ENCODE data around the gene LAPTM4A.
"Not testable (repeated sequence)": the region's sequence is repeated elsewhere in the genome, so short reads cannot be mapped to it uniquely, and the experiment has no call there.

LAPTM4A gene

DNA sequence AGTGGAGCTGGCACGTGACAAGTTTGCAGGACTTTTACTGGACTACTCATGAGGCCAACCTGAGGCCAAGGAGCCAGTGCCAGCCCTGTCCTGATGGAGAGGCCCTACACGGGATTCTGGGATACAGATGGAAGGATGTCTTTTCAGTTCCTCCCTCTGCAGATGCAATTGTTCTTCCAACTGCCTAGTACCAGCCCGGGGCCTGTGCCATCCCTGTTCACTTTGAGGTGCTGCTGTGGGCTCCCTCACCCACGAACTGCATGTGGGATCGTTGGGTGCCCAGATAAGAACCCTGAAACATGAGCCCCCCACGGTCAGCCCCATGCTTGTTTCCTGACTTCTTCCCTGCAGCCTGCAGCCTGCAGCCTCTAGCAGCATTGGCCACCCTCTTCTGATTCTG lies 25.3 kb upstream of the LAPTM4A start:
- no peak for DNase-seq (ENCODE audit: low spot score)

DNA sequence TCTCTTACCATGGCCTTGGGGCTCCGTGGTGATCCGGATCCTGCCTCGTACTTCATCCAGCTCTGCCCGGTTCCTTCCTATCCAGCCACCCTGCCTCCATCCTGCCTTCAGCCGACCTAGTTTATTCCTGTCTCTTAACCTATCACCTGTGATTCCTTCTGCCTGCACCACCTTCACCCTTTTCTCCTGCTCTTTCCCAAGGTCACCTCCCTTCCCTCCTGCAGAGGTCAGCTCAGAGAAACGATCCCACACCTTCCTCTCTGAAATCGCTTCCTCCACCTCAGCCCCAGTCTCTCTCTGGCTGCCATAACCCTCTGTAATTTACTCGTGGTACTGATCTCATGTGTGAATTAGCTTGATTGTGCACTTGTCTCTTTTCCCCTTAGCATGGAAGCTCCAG lies 23.5 kb upstream of the LAPTM4A start:
- DNase-seq (ENCODE audit: low spot score), result no peak

DNA sequence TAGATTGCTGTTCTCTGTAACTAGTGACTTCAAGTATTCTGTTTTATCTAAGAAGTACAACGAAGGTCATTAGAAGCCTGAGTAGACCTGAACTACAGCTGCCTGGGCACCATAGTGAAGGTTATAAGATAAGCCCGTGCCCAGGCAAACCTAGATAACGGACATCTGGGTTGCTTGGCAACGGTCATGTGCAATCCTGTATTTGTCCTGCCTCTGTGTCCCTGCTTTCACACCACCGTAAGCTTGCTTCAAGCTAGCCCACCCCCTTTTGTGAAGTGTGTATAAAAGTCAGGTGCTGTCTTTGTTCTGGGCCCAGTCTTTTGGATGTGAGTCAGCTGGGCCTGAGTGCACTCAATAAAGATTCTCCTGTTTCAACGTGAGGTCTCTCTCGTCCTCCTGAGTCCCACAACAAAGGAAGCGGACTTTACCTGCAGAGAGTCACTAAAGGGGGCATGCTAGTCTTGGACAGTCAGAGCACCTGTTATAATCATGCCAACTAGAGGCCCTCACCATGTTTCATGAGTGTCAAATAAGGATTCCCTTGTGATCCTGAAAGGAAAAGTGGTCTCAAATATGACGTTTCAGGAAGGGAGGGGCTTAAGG lies 22.7 kb upstream of the LAPTM4A start:
- DNase-seq (ENCODE audit: low spot score), result not testable (repeated sequence)

DNA sequence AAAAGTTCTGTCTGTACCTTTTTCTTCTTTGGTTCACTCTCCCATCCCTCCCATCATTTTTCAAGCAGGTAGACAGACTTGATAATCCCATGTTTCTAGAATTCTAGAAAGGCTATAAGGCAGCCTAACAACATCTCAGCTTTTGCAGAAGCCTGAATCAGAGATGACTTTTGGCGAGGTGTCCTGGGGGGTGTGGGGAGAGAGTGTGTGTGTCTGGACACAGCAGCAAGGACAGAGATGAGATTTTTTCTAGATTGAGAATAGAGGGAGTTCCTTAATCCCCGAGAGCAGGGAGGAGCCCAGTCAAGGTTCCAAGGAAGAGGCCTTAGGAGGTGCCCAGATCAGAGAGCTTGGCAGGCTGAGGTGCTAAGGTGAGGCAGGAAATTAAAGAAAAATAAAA lies 22.0 kb upstream of the LAPTM4A start:
- DNase-seq (ENCODE audit: low spot score), result no peak

DNA sequence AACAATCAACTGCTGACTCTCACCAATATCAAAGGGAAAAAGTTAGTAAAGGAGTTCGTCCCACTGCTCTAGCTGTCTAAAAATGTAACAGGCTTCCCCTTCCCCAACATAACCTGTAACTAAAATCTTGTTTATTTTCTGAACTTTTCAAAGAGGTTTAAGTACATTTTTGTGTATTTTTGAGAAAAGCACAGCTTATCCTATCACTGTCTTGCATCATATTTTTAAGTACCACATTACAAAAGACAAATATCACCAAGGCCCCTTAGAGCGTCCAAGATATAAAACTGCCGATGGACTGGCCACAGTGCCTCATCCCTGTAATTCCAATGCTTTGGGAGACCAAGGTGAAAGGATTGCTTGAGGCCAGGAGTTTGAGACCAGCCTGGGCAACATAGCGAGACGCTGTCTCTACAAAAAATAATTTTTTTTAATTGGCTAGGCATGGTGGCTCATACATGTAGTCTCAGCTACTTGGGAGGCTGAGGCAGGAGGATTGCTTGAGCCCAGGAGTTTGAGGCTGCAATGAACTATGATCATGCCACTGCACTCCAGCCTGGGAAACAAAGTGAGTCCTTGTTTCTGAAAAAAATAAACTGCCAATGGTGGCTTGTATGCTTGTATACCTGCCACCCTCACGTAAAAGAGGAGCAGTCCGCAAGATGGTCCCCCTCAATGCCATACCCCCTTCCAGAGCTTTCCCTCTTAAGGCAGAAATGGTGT lies 21.2 kb upstream of the LAPTM4A start:
- DNase-seq (ENCODE audit: low spot score), result no peak

DNA sequence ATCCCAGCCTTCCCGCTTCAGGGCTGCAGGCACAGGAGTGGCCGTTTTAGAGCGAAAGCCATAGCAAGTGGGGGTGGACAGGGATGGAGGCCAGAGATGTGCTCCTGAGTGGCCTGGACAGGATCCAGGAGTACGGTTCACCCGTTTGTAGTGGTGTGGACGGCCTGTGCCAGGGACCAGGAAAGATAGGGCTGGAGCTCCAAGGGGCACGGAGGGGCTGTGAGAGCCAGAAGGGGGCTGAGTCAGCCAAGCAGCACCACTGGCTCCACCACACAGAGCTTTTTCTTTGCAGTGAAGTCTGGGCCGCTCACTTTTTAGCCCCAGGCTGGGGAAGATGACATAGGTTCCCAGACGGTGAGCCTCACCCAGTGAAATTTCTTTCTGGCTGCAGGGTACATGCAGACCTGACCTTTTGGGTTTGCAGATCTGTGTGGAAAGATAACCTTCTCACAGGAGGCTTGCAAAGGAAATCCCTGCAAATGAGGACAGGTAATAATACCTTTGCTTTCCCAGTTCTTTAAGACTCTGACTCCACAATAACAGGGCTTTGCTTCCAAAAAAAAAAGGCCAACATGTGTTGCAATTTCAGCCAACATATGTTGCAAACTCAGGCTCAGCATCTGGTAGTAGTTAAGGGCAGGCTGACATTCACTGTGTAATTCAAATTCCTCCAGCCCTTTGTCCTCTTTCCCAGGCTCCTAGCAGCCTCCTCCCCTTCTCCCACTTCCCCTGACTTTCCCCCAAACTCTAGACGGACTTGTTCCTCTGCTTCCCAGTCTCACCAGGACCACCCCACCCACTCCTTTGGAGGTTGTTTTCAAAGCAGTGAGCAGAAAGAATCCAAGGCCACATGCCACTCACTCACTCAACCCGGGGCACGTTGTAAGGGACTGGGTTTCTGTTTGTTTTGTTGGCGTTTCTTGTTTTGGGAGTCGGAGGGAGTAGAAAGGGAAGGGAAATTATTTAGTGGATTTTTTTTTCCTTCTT lies 20.3 kb upstream of the LAPTM4A start:
- no peak for DNase-seq (ENCODE audit: low spot score)

DNA sequence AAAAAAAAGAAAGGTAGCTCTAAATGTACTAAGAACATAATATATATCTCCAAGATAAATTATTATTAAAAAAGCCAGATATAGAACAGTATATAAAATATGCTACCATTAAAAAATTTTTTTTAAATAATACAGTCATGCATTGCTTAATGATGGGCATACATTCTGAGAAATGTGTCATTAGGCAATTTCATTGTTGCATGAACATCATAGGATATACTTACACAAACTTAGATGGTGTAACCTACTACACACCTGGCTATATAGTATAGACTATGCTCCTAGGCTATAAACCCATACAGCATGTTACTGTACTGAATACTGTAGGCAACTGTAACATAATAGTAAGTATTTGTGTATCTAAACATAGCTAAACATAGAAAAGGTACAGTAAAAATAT lies 18.3 kb upstream of the LAPTM4A start:
- DNase-seq (ENCODE audit: low spot score), result no peak

DNA sequence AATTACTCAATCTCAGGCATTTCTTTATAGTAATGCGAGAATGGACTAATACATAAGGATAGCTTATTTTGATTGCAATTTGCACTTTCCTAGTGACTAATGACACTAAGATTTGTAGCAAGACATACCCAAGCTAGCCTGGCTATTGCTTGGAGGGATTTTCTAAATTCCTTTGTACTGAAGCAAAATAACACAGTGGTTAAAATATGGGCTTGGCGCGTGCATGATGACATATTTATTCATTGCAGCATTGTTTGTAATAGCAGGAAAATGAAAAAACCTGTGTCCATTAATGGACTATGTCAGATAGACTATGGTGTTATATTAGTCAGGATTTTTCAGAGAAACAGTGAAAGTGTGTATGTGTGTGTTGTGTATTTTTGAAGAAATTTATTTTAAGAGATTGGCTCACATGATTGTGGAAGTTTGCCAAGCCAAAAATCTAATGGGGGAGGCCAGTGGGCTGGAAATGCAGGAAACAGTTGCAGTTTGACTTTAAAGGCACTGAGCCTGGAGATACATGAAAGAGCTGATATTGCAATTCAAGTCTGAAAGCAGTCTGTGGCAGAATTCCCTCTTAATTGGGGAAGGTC lies 16.7 kb upstream of the LAPTM4A start:
- no peak for DNase-seq (ENCODE audit: low spot score)

DNA sequence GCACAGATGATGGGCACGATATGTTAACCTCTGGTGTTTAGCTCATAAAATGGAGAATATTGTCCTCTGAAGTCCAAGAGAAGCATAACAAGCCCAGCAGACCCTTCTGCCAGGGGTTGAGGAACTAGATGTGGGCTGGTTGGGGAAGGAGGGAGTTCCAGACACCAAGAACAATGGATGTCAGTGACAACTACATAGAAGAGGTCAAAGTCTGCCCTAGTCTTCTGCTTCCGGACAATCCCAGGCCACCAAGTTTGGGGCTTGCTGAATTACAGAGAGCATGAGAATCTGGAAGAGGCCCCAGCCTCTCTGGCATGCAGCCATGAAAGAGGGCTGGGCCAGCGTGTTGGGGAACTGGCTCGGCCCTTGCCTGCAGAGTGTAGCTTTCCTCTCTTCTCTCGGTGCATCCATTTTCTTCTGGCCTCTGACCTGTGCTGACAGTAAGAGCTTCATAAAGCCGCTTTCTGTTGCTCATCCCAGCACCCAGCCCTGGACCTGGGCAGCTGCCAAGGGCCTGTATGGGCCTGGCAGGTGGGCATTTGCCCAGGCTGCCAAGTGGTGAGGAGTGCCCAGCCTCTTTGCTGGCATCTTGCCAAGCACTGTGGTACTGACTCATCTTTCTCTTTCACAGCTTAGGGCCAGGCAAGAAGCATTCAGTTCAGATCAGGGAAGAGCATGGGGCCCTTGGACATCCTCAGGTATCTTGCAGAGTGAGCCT lies 14.6 kb upstream of the LAPTM4A start:
- peak; percentile 19 for DNase-seq (ENCODE audit: low spot score)

DNA sequence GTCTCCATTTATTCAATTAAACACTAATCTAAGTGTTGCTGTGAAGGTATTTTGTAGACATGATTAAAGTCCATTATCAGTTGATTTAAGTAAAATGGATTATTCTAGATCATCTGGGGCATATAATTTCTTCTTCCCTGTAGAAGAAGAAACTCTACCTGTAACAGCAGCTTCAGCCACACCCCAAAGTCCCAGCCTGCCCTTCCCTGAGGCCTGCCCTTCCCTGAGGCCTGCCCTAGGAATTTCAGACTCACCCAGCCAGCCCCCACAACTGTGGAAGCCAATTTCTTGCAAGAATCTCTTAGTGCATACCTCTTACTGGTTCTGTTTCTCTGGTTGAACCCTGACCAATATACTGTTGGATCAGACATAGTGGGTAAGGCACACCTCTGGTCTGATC lies 13.4 kb upstream of the LAPTM4A start:
- no peak for DNase-seq (ENCODE audit: low spot score)

DNA sequence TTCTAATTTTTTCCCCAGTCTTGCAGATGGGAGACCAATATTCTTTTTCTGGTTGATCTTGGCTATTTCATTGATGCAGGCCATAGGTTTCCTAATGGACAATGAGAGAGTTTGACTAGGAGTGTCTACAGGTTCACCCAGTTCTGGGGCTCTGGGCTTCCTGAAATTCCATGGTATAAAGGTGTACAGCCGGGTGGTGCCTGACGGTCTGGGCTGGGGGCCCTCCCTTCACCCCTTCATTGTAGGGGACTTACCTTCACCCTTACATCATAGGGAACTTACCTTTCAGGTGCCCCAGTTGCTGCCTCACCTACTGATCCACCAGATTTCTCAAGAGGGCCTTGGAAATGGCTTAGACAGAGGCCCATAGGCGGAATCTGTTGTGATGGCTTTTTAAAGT lies 13.0 kb upstream of the LAPTM4A start:
- no peak for DNase-seq (ENCODE audit: low spot score)

DNA sequence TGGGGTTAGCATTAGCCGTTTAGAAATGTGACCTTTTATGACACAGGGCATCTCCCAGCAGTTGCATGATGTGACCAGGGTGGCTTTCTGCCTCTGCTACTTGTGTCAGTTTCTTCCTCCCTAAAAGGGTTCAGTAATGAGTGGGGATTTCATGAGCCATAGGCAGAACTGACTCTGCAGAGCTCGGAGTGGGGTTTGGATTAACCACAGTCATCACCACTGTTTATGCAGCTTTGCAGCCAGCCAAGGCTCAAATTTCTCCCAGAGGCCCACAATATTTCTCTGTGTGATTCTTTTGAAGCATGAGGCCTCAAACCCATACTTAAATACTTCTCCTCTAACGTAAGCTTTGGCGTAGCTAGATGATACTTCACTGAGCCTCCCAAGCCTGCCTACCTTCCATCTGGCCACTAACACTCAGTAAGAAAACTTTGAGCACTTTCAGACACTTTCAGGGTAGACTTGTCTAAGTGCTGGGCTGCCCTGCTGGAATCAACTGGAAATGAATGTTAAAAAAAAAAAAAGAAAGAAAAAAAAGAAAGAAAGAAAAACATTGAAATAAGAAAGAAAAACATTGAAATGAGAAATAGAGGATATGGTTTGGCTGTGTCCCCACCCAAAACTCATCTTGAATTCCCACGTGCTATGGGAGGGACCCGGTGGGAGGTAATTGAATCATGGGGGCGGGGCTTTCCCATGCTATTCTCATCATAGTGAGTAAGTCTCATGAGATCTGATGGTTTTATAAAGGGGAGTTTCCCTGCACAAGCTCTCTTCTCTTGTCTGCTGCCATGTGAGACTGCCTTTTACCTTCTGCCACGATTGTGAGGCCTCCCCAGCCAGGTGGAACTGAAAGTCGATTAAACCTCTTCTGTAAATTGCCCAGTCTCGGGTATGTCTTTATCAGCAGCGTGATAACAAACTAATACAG lies 11.5 kb upstream of the LAPTM4A start:
- DNase-seq (ENCODE audit: low spot score), result no peak

DNA sequence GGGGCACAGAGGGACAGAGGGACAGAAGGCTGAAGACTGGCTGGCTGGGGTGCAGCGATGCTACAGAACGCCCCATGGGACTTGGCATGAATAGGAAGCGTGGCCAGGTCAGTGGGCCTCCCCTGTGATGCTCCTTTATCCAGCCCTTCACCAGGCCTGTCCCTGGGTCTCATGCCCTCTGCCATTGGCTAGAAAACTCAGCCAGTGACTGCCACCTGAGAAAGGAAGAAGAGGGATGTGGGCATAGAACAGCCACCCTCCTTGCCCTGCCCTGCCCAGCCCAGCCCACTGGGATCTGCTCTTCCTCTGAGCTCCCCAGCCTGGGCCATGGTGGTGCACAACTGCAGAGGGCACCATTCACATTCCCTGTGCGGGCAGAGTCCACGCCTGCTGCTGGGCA lies 10.5 kb upstream of the LAPTM4A start:
- DNase-seq (ENCODE audit: low spot score), result no peak

DNA sequence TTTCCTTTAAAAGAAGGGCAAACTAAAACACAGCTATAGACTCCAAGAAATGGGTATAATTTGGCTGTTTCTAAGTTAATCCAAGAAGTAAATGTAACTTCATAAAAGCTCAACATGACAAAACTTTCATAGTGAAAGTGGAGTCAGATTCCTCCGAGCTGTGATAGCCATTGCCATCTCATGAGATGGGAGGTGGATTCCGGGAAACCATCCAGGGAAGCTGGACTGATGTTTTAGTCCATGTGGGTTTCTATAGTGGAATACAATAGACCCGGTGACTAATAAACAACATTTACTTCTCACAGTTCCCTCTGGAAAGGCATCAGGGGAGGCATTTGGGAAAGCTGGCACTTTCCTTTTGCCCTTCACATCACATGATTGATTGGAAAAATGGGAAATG lies 10.0 kb upstream of the LAPTM4A start:
- DNase-seq (ENCODE audit: low spot score), result no peak

DNA sequence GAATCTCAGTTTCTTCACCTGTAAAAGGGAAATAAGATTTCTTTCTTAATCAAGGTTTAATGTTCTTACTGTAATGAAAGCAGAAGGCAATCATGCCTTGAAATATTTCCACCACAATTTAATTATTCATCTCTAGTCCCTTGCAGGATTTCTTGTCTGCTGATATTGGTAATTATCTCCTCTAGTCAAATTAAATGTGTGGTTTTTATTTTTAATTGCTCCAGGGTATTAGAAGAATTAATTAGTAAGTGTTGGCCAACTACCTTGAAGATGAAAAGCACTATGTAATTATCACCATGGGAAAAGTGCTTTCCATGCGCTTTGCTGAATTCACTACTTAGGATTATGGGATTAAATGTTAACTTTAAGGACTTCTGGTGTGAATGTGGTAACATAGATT lies 8.7 kb upstream of the LAPTM4A start:
- DNase-seq (ENCODE audit: low spot score), result no peak

DNA sequence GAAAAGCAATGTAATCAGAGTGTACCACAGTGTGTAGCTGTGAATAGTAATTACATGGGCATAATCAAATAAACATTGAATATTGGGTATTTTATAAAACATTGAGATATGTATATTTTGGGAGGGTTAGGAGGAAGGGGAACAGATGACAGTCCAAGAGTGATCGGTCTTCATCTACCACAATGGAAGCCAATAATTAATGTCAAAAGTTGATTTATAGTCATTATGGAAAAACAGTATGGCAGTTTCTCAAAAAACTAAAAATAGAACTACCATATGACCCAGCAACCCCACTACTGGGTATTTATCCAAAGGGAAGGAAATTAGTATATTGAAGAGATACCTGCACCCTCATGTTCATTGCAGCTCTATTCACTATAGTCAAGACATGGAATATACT lies 5.8 kb upstream of the LAPTM4A start:
- no peak for DNase-seq (ENCODE audit: low spot score)

DNA sequence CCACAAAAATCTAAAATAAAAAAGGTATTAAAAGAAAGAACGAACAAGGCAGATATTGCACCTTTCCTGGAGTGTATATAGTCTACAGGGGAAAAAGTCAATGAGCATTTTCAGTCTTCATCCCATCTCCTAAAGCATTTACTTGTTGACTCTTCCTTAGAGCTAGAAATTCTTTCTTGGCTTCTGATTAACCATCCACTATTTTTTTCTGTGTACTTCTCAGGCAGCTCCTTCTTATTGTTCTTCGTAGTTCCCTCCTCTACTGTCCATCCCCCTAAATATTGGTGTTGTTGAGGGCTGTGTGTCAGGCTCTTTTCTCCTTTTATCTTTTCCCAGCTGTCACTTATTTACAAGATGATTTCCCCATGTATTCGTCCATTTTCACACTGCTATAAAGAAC lies 3.5 kb upstream of the LAPTM4A start:
- DNase-seq (ENCODE audit: low spot score), result no peak

DNA sequence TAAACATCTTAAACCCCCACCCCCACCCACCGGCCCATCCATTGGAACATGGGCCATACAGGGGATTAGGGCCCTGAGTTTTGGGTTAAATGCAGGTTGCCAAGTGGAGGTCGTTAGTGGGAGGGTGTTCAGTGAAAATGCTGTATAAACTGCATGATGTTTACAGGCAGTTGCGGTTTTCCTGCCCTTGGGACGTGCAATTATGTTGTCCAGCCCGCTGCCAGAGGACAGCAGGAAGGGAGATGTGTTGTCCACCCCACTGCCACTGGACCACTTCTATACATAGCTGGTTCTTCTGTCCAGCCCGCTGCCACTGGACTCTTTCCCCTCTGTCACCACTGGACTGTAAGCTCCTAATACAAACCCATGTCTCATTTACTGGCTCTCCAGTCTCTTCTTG lies 2.7 kb upstream of the LAPTM4A start:
- DNase-seq (ENCODE audit: low spot score), result no peak

DNA sequence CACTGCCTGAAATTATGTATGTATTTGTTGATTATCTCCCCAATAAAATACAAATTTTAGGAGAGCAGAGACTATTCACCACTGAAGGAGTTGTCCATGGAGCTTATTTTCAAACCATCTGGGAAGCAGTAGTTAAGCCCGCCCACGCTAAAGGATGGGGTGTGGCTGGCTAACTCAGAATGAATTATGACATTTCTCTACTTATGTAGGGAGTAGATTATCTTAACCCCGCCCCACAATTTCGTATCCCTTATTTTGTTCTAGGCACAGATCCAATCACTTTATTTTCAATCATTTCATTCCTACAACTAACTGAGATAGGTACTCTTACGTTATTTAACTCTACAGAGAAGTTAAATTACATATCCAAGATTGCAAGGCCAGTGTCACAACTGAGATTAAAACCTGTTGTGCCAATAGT lies 1.4 kb upstream of the LAPTM4A start:
- DNase-seq (ENCODE audit: low spot score), result peak; percentile 13

DNA sequence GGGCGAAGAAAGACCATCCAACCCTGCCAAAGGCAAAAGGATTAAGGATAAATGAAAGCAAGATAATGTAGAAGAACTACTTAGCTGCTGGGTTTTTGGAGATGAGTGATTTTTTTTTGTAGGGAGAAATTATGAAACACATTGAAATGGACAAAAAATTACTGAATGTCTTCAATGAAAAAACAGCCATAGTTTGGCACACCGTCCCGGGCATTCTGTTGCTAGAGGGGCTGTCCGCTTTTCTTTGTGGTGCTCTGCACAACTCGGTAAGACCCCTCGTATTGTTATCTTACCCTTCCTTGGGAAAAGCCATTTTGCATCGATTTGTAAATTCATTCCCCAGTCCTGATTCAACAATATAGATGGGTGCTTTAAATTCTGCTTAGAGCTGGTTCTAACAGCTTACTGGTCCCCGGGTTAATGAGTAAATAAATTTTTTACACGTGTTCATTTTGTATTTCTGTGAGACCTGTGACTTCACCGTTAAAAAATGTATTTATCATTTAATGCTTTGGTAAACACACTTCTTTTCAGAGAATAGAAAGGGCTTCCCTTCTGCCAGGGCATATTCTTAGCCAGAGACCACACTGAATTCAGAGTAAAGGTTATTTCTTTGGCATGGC lies 912 bp upstream of the LAPTM4A start:
- DNase-seq (ENCODE audit: low spot score), result no peak
